Hematopoietic multipotent progenitor cell (in vitro differentiated cells): ENCODE measurements around the gene TAS2R60. TPM values are rescaled to one million over a fixed set of nuclear protein-coding genes. Genes with fewer than 3 reads are reported as not detected.
A peak's percentile ranks its signal among the peaks of the same experiment; 100 is the strongest.

Experiments
- DNase-seq, 3 donors: peaks; one replicate each; pipeline ENCODE4 v3.0.0-alpha.2; 2011 to 2015; ENCODE audit warnings: low read depth in 2 of 3, low spot score in 2 of 3
- total RNA-seq: library from RNA; depleted of rRNA; stranded (reverse); fragments of >200 nt; gene quantifications from one replicate; pipeline ENCODE4 v1.2.3, GENCODE V29; 2012

The TAS2R60 gene
- total RNA-seq, 1 donor = 0.27 TPM

- no peak for DNase-seq
Measured at GRCh38 chr7:143436325-143436946, 6.8 kb upstream of the TAS2R60 start.

GRCh38 chr7:143437578-143437977 lies 5.7 kb upstream of the TAS2R60 start:
- DNase-seq = peak in 2 of 3 donors; percentile 61 to 87

GRCh38 chr7:143439866-143440265 lies 3.4 kb upstream of the TAS2R60 start:
- DNase-seq = no peak

- no peak for DNase-seq
Measured at GRCh38 chr7:143444063-143444782, 970 bp downstream of the TAS2R60 start.

GRCh38 chr7:143444785-143445184 lies 1.5 kb downstream of the TAS2R60 start:
- DNase-seq = no peak

- no peak for DNase-seq
Measured at GRCh38 chr7:143447466-143447865, 4.2 kb downstream of the TAS2R60 start.

- no peak for DNase-seq
Measured at GRCh38 chr7:143448429-143448828, 5.2 kb downstream of the TAS2R60 start.

- no peak for DNase-seq
Measured at GRCh38 chr7:143449793-143450192, 6.5 kb downstream of the TAS2R60 start.

- no peak for DNase-seq
Measured at GRCh38 chr7:143451122-143451521, 7.9 kb downstream of the TAS2R60 start.

GRCh38 chr7:143451746-143452145 lies 8.5 kb downstream of the TAS2R60 start:
- no peak for DNase-seq

- DNase-seq = no peak
Measured at GRCh38 chr7:143452495-143452894, 9.2 kb downstream of the TAS2R60 start.

- DNase-seq = no peak
Measured at GRCh38 chr7:143454091-143454680, 10.9 kb downstream of the TAS2R60 start.

- no peak for DNase-seq
Measured at GRCh38 chr7:143455491-143455890, 12.2 kb downstream of the TAS2R60 start.

GRCh38 chr7:143455942-143456341 lies 12.7 kb downstream of the TAS2R60 start:
- no peak for DNase-seq

- DNase-seq = no peak
Measured at GRCh38 chr7:143456992-143457793, 13.9 kb downstream of the TAS2R60 start.

GRCh38 chr7:143458263-143458662 lies 15.0 kb downstream of the TAS2R60 start:
- DNase-seq = no peak

GRCh38 chr7:143458681-143459080 lies 15.4 kb downstream of the TAS2R60 start:
- DNase-seq = no peak

- no peak for DNase-seq
Measured at GRCh38 chr7:143459359-143459758, 16.1 kb downstream of the TAS2R60 start.

GRCh38 chr7:143460271-143460979 lies 17.2 kb downstream of the TAS2R60 start:
- no peak for DNase-seq

- no peak for DNase-seq
Measured at GRCh38 chr7:143462045-143462444, 18.8 kb downstream of the TAS2R60 start.

- peak in 1 of 3 donors; percentile 28 for DNase-seq
Measured at GRCh38 chr7:143463556-143463955, 20.3 kb downstream of the TAS2R60 start.
